Measurements from ENCODE around the gene ADD1.
"Not testable (repeated sequence)": the region's sequence is repeated elsewhere in the genome, so short reads cannot be mapped to it uniquely, and the experiment has no call there.

The ADD1 gene

DNA sequence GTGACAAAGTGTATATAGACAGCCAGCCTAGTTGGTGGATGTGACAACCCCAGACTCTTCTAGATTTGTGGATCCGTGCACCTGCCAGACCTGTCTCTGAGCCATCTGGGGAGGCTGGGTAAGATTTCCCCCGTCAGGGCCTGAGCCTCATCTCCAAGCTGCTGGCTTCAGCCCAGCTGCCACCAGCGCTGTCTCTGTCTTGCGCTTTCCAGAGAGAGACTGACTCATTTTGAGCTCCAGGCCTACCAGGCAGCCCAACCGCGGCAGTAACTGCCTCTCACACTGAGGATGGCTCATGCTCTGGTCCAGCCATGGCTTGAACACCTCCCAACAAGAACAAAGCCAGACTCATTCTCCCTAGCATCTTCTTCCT, 93.1 kb downstream of the ADD1 start:
- no peak for DNase-seq

DNA sequence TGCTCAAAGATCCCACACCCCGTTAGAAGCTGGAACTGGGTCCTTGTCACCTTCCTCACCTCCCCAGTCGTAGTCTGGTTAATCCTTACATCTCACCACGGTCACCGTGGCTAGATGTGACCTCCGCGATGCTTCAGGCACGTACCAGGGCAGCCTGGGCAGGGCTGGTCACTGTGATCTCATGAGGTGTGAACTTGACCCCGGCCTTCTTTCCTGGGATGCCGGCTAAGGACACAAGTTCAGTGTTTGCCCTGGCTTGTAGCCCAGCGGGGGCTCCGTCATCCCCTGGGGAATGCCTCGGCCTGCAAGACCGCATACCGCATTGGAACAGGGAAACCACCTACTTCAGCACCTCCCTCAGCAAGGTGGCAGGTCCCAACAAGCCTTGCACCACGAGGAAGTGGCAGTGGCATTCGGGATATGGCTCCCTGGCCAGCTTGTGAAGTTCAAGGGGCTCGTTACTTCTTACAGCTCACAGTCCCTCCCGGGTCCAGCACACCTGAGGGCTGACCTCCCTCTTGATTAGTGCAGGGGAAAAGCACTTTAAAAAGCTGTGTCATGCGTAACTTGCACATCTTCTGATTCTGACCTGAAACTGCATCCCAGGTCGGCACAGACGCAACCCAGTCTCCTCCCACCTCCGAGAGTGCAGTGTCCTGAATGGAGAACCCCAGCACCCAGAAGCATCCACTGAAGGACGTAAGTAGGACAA, 93.7 kb downstream of the ADD1 start:
- no peak for DNase-seq

DNA sequence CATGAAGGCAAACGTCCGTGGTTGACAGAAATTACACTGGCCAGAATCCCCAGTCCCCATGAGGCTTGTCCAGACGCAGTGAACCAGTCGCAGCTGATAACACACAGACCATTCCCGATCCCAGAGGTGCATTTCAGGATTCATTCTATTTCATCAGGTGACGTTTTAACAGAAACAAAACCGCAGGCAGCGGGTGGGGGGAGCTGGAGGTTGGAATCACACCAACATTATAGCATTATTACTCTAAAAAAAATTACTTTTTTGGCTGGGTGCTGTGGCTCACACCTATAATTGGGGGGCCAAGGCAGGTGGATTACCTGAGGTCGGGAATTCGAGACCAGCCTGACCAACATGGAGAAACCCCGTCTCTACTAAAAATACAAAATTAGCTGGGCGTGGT, 94.3 kb downstream of the ADD1 start:
- DNase-seq, result no peak

DNA sequence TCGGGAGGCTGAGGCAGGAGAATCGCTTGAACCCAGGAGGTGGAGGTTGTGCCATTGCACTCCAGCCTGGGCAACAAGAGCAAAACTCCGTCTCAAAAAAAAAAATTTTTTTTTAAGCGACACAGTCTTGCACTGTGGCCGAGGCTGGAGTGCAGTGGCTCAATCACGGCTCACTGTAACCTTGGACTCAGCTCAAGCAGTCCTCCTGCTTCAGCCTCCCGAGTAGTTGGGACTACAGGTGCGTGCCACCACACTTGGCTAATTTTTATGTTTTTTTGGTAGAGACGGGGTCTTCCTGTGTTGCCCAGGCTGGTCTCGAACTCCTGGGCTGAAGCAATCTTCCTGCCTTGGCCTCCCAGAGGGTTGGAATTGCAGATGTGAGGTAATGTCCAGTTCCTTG, 94.8 kb downstream of the ADD1 start:
- DNase-seq, result not testable (repeated sequence)

DNA sequence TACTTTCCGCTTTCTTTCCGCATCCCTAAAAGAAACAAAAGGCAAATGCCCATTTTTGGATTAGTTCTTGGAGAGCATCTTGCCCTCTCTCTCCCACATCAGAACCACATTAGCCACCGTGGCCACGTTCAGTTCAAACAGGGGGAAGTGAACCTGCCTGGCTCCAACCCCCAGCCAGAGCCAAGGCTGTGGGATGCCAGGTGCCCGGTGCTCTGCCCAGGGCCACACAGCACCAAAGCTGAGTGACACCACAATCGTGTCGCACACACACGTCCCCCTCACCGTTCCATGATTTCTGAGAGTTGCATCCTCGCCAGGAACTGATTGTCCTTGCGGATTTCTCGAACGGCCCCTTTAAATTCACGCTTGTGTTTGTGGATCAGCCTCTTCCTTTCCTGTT, 95.3 kb downstream of the ADD1 start:
- DNase-seq, result no peak

DNA sequence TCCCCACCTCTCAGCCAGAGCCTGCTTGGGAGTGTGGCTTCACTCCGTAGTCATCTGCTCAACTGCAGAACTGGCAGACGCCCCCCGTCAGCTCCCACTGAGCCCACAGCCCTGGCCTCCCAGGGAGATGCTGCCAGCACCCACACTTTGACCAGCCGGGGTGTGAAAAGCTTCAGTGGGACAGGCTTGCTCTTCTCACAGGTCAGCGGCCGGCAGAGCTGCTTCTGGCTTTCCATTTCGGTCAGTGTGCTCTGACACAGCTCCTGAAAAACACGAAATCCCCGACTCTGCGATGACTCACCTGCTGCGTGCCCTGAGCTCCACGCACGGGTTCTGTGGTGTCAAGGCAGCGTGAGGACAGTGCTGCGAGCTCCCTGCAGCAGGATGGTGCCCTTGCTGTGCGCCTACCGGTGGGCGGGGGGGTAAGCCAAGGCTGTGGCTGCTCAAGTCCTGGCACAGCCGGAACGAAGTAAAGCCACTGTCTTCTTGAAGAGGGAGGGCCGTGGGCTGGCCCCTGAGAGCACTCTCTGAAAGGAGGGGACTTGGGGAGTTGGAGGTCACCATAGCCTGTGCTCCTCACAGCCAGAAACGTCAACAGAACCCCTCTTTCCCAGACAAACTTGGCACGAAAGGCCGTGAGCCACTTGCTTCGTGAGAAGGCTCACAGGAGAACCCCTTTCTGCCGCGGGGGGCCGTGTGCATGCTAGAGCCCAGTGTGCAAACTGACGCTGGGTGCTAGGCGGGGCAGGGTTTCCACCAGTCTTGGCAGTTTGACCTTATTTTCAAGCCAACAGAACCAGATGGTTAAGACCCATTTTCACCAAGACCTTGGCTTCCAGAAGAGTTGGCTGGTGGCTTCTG, 96.0 kb downstream of the ADD1 start:
- DNase-seq, result no peak

DNA sequence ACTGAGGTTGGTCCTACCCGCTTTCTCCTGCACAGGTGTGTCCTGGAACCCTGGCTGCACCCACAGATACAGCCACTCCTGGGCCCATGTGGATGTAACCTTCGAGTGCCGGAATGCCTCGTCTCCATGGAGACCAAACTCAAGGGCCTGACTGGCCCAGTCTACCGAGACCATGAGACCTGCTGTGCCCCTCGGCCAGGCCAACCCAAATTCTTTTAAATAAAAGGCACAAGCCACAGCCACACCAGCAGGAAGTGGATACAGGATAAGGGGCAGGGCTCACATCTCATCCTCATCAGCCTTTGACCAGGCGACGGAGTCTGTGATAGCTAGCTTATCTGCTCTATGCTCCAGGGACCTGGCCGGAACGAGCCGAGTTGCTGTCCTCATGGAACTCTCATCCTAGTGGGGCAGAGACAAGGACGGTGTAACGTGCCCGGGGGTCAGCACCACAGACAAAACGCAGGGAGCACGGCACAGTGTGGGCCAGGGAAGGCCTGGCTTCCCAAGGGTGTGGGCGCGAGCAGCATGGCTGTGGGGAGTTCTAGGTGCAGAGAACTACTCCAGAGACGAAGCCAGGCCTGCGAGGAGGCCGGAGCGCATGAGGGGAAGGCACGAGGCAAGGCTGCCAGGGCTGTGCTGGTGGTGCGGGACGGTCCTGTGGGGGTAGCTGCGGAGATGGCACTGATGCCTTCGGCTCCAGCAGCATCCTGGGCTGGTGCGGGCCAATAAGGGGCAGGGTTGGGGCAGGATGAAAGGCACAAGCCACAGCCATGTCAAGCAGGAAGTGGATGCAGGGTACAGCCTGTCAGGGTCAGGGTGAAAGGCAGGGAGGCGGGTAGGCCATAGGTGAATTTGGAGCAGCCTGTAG, 96.9 kb downstream of the ADD1 start:
- no peak for DNase-seq

DNA sequence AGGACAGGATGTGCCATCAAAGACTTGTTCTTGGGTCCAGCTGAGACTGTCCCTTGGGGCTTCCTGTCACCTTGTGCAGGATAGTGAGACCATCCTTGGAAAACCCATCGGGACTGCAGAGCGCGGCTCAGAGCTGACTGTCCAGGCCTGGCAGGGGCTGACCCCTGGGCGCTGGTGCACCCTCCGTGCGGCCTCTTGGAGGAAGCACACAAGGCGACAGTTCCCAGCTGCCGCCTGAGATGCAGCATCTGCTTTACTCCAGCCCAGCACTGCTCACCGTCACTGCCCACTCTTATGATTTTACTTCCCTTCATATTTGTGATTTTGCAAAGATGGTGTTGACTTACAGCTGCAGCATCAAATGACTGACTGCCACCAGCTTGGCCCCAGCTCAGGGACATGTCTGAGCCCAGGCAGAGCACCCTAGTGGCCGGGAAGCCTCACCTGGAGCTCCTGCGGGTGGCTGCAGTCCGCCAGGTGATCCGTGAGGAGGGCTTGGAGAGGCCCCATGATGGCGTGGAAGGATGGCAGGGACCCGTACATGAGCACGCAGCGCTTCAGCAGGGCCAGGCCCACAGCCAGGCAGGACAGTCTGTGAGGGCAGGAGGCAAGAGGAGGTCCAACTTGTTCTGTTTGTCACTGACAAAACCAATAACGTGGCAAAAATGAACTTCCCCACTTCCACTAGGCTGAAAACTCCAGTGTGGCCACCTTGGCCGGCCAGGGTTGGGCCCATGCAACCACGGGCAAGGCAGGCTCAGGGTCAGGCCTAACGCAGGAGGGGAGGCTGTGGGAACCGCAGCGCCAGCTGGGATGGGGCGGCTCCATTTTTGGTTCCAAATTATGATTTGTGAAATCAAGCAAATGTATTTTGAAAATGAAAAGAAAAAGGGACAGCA, 97.7 kb downstream of the ADD1 start:
- no peak for DNase-seq

DNA sequence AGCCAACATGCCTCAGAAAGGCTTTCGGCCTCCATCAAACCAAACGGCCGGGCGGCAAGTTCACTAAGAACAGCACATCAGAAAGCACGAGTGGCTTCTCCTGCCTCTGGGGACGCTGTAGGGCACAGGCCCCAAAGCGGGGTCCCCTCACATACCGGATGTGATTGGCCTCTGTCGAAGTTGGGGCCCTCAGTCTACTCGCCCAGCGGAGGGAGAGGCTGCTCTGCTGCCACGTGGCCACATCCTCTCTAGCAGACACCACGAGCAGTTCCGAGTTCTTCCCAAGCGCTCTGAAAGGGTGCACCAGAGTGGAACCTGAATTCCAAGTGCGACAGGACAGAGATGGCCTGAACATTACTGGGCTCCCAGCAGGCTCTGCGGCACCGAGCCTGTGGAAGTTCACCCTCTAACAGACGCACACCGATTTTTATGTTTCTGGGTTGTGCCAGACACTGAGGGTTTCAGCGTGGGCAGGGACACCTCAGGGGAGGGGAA, 98.4 kb downstream of the ADD1 start:
- no peak for DNase-seq

DNA sequence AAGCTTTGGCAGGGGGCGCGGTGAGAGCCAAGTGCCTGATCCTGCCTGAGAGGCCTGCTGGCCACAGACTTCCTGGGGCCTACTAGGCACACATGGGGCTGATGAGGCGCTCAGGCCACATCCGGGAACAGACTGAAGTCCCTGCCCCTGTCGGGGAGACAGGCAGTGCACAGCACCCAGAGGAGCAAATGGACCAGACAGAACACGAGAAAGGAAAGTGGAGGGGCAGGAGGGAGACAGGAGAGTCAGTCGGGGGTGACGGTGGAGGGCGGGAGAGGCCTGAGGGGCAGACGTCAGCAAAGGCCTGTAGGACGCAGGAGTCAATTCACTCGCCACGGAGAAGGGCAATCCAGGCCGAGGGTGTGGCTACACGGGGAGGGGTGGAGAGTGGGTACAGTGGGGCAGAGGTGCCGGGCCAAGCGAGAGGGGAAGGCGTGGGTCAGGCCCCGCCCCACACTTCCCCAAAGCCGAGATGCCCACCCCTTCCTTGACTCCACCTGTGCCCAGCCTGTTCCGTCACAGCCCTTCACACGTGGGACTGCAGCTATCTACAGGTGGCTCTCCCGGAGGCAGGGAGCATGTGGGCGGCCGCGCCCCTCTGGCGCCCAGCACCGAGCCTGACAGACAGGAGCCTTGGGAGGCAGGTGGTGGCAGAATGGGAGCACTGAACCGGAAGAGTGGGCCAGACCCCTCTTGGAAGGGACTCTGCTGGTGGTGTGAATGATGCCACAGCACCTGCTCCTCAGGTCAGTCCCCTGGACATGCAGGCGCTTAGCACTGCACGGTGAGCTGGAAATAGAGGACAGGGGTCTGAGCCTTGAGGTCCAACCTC, 99.1 kb downstream of the ADD1 start:
- no peak for DNase-seq

DNA sequence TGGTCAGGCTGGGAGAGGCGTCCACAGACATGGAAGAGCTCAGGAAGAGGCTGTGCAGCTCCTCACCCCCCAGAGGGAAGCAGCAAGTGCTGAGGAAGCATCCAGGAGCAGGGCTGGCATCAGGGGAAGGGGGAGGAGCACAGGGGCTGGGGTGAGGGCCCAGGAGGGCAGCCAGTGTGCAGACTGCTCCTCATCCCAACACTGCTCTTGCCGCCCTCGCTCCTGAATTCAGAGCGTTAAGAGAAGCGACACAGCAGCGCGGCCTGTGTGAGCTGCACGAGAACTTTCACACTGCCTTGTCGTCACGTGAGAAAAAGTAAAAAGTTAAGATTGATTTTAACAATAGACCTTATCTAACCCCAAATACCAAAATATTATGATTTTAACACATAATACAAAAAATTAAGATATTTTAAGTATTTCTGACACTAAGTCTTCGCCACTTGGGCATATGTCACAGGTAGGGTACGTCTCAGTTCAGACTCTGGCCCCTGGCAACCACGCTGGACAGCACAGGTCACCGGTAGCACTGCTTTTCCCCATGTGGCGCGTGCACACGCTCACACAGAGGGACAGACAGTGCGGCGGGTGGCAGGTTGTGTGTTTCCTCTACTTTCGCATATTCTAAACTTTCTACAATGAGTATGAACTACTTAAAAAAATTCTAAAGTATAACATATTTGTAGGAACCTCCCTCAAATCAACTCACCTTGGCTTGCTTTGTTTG, 99.9 kb downstream of the ADD1 start:
- no peak for DNase-seq

DNA sequence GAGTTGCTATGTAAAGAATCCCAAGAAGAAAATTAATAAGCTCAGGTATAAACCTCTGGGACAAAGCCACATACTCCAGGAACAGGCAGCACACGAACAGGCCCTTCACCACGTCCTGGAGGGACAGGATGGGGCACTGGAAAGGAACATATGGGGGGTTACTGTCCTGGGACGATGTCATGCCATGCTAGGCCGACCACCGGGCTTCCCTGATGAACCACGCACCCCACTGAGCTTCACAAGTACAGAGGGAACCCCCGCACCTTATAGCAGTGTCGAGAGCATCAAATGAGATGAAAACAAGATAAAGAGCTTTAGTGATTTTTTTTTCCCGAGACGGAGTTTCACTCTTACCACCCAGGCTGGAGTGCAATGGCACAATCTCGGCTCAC, 100.4 kb downstream of the ADD1 start:
- no peak for DNase-seq

DNA sequence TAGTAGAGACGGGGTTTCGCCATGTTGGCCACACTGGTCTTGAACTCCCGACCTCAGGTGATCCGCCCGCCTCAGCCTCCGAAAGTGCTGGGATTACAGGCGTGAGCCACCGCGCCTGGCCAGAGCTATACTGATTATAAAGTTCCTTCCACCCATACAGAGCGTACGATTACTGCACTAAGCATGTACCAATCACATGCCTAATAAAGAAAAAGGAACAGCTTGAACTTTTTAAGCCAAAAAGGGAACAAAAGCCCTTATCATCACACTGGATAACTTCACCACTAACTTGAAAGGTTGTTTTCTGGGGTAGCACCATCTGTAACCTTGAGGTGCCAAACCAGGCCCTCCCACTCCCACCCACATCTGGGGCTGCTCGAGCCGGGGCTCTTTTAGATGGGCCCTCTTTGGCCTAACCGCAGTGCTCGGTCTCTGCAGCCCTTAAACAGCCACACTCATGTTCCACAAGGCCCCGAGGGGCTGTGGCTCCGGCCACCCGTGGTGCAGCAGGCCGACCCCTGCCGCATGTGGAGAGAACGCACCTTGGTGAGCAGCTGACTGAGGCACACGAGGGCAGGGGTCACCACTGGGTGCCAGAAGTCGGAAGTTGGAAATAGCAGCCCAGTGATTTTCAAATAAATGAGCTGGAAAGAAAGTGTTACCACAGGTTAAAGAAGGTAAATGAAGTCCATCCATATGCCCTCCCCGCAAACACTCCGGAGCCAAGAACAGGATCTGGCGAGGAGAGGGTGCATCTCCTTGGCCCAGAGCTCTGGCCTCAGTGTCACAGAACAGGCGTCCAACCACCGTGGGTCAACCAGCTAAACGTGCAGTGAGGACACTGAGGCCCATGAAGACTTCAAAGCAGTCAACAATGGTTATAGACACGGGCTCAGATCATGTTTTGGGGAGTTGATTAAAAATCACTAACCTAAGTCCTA, 101.2 kb downstream of the ADD1 start:
- no peak for DNase-seq

DNA sequence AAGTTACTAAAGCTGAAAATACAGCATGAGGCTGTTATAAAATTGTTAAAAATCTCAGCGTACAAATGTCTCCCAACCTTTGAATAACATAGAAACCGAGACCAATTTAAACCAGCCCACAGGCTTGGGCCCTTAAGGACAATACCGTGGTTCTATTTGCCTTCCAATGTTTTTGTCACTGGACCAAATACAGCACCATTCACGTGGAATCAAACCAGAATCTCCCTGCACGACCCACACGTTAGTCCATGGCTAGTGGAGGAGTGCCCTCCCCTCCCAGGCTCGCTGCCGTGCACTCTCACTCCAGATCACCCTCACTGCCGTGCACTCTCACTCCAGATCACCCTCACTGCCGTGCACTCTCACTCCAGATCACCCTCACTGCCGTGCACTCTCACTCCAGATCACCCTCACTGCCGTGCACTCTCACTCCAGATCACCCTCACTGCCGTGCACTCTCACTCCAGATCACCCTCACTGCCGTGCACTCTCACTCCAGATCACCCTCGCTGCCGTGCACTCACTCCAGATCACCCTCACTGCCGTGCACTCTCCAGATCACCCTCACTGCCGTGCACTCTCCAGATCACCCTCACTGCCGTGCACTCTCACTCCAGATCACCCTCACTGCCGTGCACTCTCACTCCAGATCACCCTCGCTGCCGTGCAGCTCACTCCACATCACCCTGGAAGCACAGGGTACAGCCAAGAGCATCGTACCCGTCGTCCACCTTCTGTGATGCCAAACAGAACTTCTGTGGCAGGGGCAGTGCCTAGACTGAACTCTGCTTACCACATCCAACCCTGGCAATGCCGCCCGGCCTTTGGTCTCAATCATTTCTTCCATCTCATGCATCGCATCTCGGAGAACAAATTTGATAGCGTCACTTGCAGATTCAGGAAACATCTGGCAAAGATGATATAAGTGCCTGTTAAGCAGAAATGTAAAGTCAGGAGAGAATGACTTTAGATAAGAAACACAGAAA, 102.3 kb downstream of the ADD1 start:
- not testable (repeated sequence) for DNase-seq

DNA sequence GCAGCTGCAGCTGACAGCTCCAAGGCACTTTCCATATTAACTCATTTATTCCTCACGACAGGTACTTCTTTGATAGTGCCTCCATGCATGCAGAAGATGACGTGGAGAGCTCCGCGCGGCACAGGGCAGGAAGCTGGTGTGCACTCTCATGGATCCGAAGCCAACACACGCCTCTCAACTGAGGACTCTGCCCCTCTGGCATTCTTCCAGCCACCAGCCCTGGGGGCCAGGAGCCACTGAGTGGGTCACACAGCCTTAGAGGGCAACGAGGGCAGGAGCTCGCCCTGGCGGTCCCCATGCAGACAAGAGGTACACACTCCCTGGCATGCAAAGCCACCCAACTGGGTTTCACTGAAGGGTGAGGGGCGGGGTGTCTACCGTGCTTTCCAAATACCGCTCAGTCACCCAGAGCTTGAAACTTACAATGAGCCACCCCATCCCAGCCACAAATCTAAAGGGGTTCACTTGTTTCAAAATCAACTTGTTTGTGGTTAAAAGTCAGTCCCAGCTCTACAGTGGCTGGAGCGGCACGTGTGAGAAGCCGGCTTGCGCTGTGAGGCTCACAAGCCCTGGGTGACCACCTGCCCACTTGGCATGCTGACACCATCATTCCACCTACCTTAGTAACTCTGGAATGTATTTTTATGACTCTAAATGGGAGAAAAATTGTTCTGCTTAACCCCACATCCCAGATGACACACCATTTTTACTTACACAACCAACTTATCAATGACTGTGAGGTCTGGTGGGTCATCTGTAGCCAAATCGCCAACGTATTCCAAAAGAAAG, 103.4 kb downstream of the ADD1 start:
- DNase-seq, result no peak

DNA sequence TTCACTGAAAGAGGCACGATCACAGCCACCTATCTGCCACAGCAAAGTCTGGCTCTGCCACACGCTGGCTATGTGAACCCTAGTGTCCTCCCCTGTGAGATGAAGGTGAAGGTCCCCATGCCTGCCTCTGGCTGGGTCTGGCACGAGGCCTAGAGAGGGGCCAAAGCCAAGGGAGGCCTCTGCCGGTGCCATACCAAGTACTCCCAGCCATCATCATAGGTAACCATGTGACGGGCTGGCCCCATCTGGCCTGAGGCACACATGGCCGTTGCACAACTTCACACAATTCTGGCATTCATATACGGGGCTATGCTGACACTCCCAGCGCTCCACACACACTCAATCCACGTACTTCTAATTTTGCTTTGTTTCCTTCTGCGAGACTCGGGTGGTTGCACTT, 104.3 kb downstream of the ADD1 start:
- DNase-seq, result no peak

Measured in NCI-H1694 treated with DMSO at 0.1 percent for 48 hours (cell line).